ENCODE data around the gene EID3.
A peak's percentile ranks its signal among the peaks of the same experiment; 100 is the strongest.
"Not testable (repeated sequence)": the region's sequence is repeated elsewhere in the genome, so short reads cannot be mapped to it uniquely, and the experiment has no call there.

The EID3 gene

DNA sequence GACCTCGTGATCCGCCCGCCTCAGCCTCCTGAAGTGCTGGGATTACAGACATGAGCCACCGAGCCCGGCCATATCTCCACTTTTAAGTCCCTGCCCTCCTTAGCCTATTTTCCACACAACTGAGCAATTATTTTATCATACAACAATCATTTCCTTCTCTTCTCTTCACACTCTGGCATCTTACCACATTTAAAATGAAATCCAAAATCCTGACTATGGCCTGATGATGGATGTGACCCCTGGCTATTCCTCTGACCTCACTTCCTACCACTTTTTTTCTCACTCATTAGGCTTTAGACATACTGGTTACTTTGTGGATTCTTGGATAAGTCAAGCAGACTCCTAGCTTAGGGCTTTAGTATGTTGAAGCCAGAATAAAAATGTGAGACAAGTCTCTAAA is 21.9 kb upstream of the EID3 start:
- H3K27me3 Mint-ChIP-seq: peaks cover 8% of the 10 kb centered on the region
- no peak overlapping the region for H3K4me3 Mint-ChIP-seq
- H3K36me3 Mint-ChIP-seq (ENCODE audit: low read depth): no peaks in the 10 kb centered on the region
- H3K4me1 Mint-ChIP-seq (ENCODE audit: low read depth): peaks cover 22% of the 10 kb centered on the region
- H3K27ac Mint-ChIP-seq: no peak overlapping the region
- no peaks in the 10 kb centered on the region for H3K9me3 Mint-ChIP-seq

DNA sequence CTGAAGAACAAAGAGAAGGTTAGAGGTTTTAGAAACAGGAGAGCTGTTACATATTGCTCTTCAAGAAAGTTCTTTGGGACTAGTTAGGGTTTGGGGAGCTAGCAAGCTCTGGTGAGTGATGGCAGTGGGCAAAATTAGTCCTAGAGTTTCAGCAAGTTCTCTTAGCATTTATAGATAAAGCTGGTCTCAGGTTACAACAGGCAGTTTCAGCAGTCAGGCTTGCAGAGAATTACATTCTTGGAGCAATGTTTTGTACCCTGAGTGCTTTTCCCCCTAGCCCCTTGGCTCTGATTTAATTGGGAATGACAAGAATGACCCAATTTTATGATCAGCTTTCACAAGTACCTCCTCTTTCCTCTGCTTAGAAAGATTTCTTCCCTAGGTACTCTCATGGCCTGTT is 21.4 kb upstream of the EID3 start:
- peaks cover 25% of the 10 kb centered on the region for H3K4me1 Mint-ChIP-seq (ENCODE audit: low read depth)
- peaks cover 8% of the 10 kb centered on the region for H3K27me3 Mint-ChIP-seq
- no peaks in the 10 kb centered on the region for H3K9me3 Mint-ChIP-seq
- H3K4me3 Mint-ChIP-seq: no peak overlapping the region
- H3K27ac Mint-ChIP-seq: no peak overlapping the region
- peaks cover under 1% of the 10 kb centered on the region for H3K36me3 Mint-ChIP-seq (ENCODE audit: low read depth)

GRCh38 chr12:104285740-104286515 is 17.6 kb upstream of the EID3 start:
- H3K4me3 Mint-ChIP-seq: peak overlapping the region; percentile 98
- H3K27me3 Mint-ChIP-seq: peaks cover 3% of the 10 kb centered on the region
- peak overlapping the region; percentile 99 for H3K27ac Mint-ChIP-seq
- H3K36me3 Mint-ChIP-seq (ENCODE audit: low read depth): peaks cover 17% of the 10 kb centered on the region
- H3K4me1 Mint-ChIP-seq (ENCODE audit: low read depth): peaks cover 25% of the 10 kb centered on the region
- no peaks in the 10 kb centered on the region for H3K9me3 Mint-ChIP-seq

- Mint-ChIP-seq H3K27ac (peak overlapping the region; percentile 99), H3K27me3 (peaks cover 1% of the 10 kb centered on the region), H3K4me3 (peak overlapping the region; percentile 98), H3K36me3 (ENCODE audit: low read depth) (peaks cover 21% of the 10 kb centered on the region), H3K9me3 (no peaks in the 10 kb centered on the region), H3K4me1 (ENCODE audit: low read depth) (peaks cover 23% of the 10 kb centered on the region)
These were observed 16.7 kb upstream of the EID3 start for GRCh38 chr12:104286516-104287482.

DNA sequence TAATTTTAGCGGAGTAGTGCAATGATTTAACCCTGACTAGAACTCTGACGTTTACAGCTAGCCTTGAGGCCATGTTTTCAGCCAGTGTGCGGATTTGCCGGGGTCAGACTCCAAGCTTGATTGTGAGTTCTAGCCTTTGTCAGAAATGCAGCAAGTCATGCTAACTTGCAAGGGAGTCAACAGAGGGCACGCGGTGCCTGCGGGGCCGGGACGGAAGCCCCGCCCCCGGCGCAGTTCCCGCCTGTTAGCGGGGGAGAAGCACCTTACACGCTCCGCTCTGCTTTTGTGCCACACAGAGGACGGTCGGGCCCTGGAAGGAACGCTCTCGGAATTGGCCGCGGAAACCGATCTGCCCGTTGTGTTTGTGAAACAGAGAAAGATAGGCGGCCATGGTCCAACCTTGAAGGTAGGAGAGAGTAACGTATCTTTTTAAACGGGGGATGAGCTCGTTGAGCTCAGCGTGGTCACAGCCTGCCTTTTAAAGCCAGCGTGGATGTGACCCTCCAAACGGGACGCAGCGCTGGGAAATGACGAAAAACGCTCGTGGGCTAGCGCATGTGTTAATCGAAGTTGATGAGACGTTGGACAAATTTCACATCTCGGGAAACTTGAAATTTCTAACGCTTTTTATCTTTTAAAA is 14.8 kb upstream of the EID3 start:
- Mint-ChIP-seq H3K9me3 (no peaks in the 10 kb centered on the region), H3K4me1 (ENCODE audit: low read depth) (peaks cover 30% of the 10 kb centered on the region), H3K27me3 (no peaks in the 10 kb centered on the region), H3K27ac (peak overlapping the region; percentile 99), H3K36me3 (ENCODE audit: low read depth) (peaks cover 39% of the 10 kb centered on the region), H3K4me3 (peak overlapping the region; percentile 98)

DNA sequence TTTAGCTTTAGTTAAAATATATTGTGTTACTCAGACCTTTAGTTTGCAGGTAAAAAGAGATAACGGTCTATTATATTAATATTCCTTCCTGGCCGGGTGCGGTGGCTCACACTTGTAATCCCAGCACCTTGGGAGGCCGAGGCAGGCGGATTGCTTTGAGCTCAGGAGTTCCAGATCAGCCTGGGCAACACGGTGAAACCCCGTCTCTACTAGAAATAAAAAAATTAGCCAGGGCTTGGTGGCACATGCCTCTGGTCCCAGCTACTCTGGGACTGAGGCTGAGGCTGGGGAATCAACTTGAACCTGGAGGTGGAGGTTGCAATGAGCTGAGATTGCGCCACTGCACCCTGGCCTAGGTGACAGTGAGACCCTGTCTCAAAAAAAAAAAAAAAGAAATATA is 13.2 kb upstream of the EID3 start:
- H3K4me3 Mint-ChIP-seq: no peak overlapping the region
- peaks cover 30% of the 10 kb centered on the region for H3K4me1 Mint-ChIP-seq (ENCODE audit: low read depth)
- no peaks in the 10 kb centered on the region for H3K9me3 Mint-ChIP-seq
- H3K36me3 Mint-ChIP-seq (ENCODE audit: low read depth): peaks cover 53% of the 10 kb centered on the region
- H3K27me3 Mint-ChIP-seq: no peaks in the 10 kb centered on the region
- H3K27ac Mint-ChIP-seq: no peak overlapping the region

DNA sequence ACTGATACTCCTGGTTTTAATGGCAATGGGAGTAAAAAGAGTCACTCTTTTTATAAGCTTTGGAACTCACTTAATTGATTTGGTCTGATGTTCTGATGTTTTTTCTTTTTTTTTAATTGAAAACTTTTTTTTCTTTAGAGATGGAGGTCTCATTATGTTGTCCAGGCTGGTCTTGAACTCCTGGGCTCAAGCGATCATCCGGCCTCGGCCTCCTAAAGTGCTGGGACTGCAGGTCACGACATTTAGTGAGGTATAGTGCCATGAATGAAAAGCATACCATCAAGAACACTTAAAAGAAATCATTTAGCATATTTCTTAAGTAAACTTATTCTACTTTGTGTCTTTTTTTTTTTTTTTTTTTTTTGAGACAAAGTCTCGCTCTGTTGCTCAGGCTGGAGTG is 12.7 kb upstream of the EID3 start:
- peaks cover 58% of the 10 kb centered on the region for H3K36me3 Mint-ChIP-seq (ENCODE audit: low read depth)

DNA sequence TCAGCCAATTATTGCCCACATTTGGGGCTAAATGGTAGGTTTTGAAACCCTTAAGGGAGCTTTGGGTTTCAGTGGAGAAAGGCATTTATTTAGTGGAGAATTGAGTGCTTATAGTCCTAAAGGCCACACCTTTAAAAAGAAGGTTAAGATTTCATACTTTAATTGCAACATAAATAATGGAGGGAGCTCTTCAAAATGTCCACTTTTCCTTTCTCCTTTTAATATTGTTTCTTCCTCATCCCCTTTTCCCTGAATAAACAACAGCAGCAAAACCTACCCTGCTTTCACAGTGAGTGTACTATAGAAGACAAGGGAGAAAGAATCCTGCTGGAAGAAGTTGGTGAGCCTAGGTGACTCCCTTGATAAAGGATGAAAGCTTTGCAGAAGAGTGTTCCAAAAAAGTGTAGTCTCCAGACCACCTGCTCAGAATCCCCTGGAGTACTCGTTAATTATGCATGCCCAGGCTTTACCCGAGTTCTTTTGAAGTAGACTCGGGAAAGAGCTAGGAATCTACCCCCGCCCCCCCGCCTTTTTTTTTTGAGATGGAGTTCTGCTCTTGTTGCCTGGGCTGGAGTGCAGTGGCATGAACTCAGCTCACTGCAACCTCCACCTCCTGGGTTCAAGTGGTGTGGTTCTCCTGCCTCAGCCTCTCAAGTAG is 11.5 kb upstream of the EID3 start:
- H3K9me3 Mint-ChIP-seq: no peaks in the 10 kb centered on the region
- no peaks in the 10 kb centered on the region for H3K27me3 Mint-ChIP-seq
- H3K4me3 Mint-ChIP-seq: no peak overlapping the region
- peaks cover 21% of the 10 kb centered on the region for H3K4me1 Mint-ChIP-seq (ENCODE audit: low read depth)
- peaks cover 65% of the 10 kb centered on the region for H3K36me3 Mint-ChIP-seq (ENCODE audit: low read depth)
- H3K27ac Mint-ChIP-seq: no peak overlapping the region

More for the DNA sequence above, 12.7 kb upstream of the EID3 start:
- Mint-ChIP-seq H3K4me3 (no peak overlapping the region), H3K4me1 (ENCODE audit: low read depth) (peaks cover 26% of the 10 kb centered on the region), H3K9me3 (no peaks in the 10 kb centered on the region), H3K27ac (no peak overlapping the region), H3K27me3 (no peaks in the 10 kb centered on the region)

DNA sequence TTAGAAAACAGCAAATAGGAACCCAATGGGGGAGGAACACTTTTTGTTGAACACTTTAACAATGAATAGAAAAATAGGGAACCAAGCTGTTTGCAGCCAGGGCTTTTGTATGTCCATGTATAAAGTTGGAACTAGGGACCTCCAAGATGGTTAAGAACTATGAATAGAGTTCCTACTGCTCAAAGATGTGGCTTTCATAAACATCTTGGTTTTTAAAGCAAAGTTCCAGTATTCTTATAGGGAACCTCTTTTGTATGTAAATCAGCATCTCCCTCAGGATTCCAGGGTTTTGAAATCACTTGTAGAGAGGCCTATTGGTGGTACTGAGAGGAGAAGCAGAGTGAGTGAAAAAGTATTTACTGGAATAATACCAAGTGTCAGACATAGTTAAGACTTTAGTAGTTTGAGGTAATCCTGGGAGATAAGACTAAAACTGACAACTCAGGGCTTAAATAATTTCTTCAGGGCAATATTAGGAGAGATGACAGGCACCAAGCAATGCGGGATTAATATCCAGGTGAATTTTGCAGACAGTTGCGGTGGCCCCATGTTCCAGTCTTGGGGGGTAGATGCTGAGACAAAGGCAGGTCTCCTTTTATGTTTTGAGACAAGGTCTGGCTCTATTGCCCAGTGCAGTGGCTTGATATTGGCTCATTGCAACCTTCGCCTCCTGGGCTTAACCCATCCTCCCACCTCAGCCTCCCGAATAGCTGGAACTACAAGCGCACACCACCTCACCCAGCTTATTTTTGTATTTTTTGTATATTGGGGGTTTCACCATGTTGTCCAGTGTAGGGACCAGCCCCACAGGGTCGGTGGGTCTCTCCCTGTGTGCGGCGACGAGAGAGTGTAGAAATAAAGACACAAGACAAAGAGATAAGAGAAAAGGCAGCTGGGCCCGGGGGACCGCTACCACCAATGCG is 10.4 kb upstream of the EID3 start:
- Mint-ChIP-seq H3K27me3 (no peaks in the 10 kb centered on the region), H3K27ac (no peak overlapping the region), H3K36me3 (ENCODE audit: low read depth) (peaks cover 65% of the 10 kb centered on the region), H3K9me3 (no peaks in the 10 kb centered on the region), H3K4me1 (ENCODE audit: low read depth) (peaks cover 27% of the 10 kb centered on the region), H3K4me3 (no peak overlapping the region)

DNA sequence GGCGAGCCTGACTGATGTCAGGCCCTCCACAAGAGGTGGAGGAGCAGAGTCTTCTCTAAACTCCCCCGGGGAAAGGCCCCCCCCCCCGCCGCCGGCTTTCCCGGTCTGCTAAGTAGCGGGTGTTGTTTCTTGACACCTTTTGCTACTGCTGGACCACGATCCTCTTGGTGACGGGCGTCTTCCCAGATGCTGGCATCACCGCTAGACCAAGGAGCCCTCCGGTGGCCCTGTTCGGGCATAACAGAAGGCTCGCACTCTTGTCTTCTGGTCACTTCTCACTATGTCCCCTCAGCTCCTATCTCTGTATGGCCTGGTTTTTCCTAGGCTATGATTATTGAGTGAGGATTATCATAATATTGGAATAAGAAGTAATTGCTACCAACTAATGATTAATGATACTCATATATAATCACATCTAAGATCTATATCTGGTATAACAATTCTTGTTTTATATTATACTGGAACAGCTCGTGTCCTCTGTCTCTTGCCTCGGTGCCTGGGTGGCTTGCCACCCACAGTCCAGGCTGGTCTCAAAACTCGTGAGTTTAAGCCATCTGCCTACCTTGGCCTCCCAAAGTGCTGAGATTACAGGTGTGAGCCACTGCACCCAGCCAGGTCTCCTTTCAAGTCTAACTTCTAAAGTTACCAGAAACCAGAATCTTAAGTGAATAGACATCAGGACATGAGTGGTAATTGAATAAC is 9.2 kb upstream of the EID3 start:
- H3K27me3 Mint-ChIP-seq, H3K4me3 Mint-ChIP-seq, H3K9me3 Mint-ChIP-seq, H3K27ac Mint-ChIP-seq: not testable (repeated sequence)
- H3K36me3 Mint-ChIP-seq (ENCODE audit: low read depth): peaks cover 63% of the 10 kb centered on the region
- H3K4me1 Mint-ChIP-seq (ENCODE audit: low read depth): peaks cover 19% of the 10 kb centered on the region

DNA sequence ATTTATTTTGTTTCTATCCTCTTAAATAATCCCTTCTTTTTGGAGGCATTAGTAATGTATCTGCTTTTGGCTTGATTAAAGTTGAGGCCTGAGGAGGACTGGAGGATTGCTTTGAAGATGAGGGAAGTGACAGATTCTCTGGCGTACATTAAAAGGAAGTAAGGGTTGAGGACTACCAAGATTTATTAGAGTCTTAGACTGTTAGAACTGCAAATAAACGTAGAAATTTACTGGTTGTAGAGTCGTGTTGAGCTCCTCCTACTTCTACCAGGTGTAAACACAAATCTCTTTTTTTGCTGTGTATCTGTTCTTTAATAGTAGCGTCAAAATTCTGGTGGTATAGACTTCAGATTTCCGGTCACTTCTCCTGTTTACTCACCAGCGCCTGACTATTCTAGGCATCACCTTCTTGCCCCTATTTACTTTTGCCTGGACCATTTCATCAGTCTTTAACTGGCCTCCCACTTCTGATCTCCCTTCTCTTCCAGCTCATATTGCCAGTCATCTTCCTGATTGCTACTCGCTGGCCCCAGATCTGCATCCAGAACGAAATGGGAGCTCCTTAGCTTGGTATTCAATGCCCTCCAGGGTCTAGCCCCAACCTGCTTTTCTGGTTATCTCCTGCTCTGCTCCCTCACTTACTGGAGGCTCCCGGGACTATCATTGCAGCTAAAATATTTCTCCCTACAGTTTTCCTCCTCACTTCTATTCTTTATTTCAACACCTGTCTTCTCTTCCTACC is 8.4 kb upstream of the EID3 start:
- H3K4me1 Mint-ChIP-seq (ENCODE audit: low read depth): peaks cover 19% of the 10 kb centered on the region
- peaks cover 69% of the 10 kb centered on the region for H3K36me3 Mint-ChIP-seq (ENCODE audit: low read depth)
- H3K27ac Mint-ChIP-seq: peak overlapping the region; percentile 24
- H3K9me3 Mint-ChIP-seq: no peaks in the 10 kb centered on the region
- no peaks in the 10 kb centered on the region for H3K27me3 Mint-ChIP-seq
- no peak overlapping the region for H3K4me3 Mint-ChIP-seq

GRCh38 chr12:104295954-104296353 is 7.6 kb upstream of the EID3 start:
- Mint-ChIP-seq H3K4me1 (ENCODE audit: low read depth) (peaks cover 23% of the 10 kb centered on the region), H3K4me3 (no peak overlapping the region), H3K27me3 (no peaks in the 10 kb centered on the region), H3K27ac (no peak overlapping the region), H3K36me3 (ENCODE audit: low read depth) (peaks cover 73% of the 10 kb centered on the region), H3K9me3 (no peaks in the 10 kb centered on the region)

DNA sequence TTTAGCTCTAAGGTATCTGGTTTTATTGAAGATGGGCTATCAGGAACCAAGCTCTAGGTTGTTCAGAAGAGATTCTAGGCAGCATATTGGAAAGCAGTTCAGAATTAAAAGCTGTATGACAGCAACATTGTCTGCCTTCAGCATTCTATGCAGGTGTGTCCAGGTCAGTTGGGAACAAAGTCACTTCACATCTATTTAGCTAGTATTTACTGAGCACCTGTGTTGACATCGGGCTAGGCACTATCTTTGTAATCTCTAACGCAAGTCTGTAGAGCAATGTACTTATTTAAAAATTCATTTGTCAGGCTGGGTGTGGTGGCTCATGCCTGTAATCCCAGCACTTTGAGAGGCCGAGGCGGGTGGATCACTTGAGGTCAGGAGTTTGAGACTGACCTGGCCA is 6.8 kb upstream of the EID3 start:
- Mint-ChIP-seq H3K9me3 (no peaks in the 10 kb centered on the region), H3K27ac (peak overlapping the region; percentile 24), H3K36me3 (ENCODE audit: low read depth) (peaks cover 72% of the 10 kb centered on the region), H3K27me3 (no peaks in the 10 kb centered on the region), H3K4me3 (no peak overlapping the region), H3K4me1 (ENCODE audit: low read depth) (peaks cover 26% of the 10 kb centered on the region)
